ENCODE measurements around the gene COPG1.
"Not testable (repeated sequence)": the region's sequence is repeated elsewhere in the genome, so short reads cannot be mapped to it uniquely, and the experiment has no call there.

The COPG1 gene, protein sequence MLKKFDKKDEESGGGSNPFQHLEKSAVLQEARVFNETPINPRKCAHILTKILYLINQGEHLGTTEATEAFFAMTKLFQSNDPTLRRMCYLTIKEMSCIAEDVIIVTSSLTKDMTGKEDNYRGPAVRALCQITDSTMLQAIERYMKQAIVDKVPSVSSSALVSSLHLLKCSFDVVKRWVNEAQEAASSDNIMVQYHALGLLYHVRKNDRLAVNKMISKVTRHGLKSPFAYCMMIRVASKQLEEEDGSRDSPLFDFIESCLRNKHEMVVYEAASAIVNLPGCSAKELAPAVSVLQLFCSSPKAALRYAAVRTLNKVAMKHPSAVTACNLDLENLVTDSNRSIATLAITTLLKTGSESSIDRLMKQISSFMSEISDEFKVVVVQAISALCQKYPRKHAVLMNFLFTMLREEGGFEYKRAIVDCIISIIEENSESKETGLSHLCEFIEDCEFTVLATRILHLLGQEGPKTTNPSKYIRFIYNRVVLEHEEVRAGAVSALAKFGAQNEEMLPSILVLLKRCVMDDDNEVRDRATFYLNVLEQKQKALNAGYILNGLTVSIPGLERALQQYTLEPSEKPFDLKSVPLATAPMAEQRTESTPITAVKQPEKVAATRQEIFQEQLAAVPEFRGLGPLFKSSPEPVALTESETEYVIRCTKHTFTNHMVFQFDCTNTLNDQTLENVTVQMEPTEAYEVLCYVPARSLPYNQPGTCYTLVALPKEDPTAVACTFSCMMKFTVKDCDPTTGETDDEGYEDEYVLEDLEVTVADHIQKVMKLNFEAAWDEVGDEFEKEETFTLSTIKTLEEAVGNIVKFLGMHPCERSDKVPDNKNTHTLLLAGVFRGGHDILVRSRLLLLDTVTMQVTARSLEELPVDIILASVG

DNA sequence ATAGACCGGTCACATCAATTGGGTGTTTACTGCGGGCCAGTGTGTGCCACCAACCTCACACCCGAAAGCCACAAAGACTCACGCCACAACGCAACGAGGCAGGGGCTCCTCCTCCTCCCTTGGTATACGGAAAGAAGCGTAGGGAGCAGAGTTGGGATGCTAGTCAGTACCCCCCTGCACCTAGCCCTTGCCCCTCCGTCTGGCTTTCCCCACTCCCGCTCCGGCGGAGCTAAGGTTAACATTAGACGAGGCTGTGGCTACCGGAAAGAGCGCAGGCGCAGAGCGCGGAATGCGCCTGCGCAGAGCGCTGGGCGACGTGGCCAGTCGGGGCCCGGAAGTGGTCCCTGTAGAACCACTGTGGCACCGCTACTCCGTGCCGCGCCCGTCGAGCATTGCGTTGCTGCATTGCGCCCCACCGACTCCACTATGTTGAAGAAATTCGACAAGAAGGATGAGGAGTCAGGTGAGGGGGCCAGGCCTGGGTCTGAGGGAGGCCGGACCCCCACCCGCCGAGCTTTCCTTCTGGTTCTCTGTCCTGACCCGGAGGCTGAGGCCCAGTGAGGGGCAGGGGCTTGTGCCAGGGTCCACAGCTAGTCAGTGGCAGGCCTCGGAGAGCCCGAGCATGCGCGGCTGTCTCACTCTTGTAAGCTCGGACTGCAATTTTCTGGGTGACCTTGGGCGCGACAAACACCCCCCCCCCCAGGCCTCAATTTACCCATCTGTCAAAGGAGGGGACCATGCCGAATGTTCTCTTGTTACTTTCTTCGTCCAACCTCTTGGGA, at the start of gene COPG1:
Gene COPG1 (plus strand): TSS at position 323 of the 782 bp plus-strand sequence. CDS start 104 bp downstream, at position 427.
- DNase-seq = peak; percentile 73

DNA sequence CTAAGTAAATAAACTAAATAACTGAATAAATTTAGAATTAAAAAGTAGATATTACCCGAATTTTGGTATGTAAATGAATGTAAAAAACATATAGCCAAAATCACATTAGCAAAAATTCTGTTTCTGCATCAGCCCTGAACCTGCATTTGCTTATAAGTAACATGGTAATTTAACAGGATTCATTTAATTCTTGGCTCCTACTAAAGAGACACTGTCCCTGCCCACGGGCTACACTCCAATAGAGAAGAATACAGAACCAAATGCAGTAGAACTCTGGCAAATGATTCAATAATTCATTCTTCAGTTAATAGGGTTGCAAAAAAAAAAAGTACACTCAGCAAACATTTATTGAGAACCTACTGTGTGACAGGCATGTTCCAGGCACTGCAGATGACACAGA, 44.9 kb upstream of the COPG1 start:
- DNase-seq = no peak

DNA sequence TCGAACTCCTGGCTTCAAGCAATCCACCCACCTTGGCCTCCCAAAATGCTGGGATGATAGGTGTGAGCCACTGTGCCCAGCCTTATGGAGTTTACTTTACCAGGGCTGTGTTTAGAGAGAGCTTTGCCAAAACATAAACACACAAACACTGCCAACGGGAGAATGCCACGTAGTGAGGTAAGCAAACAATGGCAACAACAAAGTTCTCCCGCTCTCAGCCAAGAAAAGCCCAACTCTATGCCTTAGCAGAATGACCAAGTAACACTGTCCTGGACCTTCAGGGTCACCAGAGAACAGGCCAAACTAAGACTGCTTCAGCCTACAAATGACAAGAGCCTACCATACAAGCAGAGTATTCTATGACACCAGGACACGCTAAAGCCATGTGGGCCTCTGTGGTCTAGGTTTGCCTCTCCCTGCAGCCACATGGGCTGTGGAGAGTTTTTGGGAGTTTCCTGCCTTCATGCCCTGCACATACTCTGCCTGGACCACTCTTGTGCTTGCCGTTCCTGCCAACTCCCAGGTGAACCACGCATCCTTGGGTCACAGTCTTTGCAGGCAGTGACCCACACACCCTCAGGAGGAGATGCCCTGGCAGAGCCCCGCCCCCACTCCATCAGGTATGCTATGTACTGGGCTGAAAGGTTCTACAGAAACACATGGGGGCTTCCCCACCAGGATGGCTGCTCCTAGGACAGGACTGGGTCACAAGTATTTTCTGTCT, 44.1 kb upstream of the COPG1 start:
- no peak for DNase-seq

DNA sequence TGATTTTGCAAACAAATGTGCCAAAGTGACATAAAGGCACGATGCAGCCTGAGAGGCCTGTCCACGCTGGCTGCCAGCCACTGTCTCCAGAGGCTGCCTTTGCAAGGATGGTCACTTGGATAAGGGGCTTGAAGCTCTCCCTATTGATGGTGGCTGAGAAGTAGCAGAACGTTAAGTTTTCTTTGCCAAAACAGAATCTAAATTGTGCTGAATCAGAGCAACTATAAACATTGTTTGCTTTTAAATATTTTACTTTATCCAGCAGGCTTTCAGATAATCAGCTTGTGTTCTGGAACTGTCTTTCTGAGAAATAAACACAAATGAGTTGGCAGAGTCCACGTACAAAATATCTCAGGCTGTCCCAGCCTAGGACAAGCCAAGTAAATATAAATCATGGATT, 41.9 kb upstream of the COPG1 start:
- no peak for DNase-seq

DNA sequence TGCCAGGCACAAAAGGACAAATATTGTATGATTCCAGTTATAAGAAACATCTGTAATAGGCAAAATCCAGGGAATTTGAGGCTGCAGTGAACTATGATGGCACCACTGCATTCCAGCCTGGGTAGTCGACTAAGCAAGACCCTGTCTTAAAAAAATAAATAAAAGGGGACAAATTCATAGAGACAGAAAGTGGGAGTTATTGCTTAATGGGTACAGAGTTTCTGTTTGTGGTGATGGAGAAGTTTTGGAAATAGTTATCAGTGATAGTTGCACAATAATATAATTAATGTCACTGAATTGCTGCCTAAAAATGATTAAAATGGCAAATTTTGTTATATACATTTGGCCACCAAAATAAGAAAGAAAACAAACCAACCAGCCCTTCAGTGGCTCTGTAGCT, 38.1 kb upstream of the COPG1 start:
- DNase-seq = no peak

DNA sequence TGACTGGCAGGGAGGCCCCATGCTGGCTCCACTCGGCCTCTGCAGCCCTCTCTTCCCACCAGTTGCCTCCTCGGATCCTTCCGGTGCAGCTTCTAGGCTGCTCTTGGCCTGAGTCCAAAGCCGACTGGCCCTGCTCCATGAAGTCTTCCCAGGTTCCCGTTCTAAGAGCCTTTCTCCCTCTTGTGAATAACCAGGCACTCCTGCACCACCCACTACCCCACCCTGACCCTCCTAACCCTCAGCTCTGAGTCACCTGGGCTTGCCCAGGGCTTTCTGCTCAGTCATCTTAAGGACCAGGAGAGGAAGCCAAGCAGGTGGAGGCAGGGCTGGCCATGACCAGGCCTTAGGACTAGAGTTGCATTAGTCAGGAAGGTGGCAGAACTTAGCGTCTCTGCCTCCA, 37.6 kb upstream of the COPG1 start:
- no peak for DNase-seq

DNA sequence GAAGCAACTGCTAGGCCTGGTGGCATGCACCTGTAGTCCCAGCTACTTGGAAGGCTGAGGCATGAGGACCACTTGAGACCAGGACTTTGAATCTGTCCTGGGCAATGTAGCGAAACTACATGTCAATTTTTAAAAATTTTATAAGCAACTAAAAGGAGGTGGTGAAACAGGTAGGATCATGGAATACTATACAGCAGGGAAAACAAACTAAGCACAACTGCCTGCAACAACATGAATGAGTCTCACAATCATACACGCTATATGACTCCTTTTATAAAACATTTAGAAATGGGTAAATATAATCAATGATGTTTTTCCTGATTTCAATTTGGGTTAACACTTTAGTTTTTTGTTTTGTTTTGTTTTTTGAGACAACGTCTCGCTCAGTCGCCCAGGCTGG, 36.2 kb upstream of the COPG1 start:
- DNase-seq = no peak

DNA sequence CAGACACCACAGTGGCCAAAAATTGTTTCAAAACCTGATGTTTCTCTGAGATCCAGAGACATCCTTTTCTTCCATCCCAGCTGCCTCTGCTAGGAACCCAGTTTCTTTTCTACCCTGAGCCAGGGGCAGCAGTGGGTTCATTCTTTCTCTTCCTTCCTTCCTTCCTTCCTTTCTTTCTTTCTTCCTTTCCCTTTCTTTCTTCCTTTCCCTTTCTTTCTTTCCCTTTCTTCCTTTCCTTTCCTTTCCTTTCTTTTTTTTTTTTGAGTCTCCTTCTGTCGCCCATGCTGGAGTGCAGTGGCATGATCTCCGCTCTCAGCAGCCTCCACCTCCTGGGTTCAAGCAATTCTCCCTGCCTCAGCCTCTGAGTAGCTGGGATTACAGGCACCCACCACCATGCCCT, 30.7 kb upstream of the COPG1 start:
- DNase-seq = no peak

DNA sequence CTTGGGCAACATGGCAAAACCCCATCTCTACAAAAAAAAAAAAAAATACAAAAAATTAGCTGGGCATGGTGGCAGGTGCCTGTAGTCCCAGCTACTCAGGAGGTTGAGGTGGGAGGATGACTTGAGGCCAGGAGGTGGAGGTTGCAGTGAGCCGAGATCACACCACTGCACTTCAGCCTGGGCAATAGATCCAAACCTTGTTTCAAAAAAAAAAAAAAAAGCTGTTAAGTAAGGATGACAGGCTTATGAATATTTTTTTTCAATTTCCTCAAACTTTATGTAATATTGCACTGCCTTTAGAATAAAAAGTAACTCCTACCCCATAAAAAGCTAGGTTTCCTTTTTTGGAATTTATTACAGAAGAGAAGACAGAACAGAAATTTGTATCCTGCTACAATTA, 25.0 kb upstream of the COPG1 start:
- not testable (repeated sequence) for DNase-seq

DNA sequence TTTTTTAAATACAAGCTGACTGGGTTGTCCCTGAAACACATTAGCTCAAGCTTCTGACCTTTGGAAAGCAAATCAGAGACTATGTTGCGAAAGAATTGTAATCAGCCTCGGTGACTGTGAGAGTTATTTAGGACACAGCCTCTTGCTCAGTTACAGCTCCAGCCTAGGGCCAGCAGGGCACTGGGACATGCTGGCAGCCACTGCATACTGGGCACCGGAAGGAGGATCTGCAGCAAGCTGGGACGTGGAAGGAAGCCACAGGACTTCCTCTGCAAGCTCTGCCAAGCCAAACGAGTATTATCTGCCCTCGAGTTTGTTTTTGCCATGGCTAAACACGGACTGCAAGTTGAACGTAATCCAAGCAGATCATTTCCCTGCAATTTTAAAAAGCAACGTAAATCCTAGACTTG, 24.4 kb upstream of the COPG1 start:
- no peak for DNase-seq

DNA sequence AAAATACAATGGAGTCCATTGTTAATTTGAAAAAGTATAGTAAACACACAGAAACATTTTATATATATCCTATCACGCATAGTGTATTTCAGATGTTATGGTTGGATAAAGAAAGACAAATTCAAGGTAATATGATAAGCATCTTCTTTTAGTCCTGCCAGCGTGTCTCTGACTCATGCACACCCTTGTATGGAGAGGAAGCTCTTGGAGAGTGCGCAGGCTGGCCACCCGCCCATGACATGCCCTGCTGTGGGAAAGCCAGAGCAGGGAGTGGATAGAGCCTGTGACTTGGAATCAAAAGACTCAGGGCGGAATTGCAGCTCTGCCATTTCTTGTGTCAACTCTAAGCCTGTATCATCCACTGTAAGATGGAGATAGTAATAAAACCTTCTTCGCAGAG, 23.0 kb upstream of the COPG1 start:
- DNase-seq = no peak

DNA sequence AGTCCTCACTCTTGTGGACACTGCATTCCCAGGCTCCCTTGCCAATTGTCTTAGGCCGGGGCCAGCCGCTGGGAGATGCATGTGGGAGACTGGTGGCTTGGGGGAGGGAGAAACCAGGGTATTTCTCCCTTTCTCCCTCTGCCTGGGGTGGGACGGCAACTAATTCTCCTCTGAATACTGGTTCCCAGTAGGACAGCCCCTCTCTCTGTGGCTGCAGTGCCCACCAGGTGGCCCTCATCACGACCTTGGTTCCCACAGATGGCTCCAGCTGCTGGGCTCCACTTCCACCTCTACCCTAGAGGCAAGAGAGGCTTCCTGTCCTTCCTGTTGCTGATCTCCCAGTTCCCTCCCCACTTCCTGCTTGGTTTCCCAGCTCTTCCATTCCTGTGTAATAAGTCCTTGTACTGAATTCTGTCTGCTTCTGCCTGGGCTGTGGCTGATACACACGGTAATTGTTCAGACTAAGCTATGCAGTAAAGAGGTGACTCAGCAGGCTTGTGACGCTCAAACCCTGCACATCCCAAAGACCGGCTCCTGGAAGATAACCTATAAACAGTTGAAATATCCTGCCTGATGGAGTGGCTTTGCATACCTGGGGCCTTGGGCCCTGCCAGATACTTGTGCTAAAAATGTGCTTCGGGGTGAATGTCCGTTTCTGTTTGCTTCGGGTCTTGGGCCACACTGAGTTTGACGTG, 20.4 kb upstream of the COPG1 start:
- no peak for DNase-seq

DNA sequence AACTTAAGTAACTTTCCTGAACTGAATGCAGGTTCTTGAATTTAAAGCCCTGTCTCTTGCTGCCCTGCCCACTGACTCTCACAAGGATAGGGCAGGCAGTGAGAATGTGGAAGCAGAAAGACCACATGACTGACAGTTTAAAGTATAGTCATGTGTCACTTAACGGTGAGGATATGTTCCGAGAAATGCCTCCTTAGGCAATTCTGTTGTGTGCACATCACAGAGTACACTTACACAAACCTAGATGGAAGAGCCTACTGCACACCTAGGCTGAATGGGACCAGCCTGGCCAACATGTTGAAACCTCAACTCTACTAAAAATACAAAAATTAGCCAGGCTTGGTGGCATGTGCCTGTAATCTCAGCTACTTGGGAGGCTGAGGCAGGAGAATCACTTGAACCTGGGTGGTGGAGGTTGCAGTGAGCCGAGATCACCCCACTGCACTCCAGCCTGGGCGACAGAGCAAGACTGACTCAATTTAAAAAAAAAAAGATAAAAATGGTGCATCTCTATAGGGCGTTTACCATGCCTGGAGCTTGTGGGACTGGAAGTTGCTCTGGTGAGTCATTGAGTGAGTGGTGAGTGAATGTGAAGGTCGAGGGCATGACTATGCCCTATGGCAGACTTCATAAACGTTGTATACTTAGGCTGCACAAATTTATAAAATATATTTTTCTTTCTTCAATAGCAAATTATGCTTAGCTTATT, 18.9 kb upstream of the COPG1 start:
- no peak for DNase-seq

DNA sequence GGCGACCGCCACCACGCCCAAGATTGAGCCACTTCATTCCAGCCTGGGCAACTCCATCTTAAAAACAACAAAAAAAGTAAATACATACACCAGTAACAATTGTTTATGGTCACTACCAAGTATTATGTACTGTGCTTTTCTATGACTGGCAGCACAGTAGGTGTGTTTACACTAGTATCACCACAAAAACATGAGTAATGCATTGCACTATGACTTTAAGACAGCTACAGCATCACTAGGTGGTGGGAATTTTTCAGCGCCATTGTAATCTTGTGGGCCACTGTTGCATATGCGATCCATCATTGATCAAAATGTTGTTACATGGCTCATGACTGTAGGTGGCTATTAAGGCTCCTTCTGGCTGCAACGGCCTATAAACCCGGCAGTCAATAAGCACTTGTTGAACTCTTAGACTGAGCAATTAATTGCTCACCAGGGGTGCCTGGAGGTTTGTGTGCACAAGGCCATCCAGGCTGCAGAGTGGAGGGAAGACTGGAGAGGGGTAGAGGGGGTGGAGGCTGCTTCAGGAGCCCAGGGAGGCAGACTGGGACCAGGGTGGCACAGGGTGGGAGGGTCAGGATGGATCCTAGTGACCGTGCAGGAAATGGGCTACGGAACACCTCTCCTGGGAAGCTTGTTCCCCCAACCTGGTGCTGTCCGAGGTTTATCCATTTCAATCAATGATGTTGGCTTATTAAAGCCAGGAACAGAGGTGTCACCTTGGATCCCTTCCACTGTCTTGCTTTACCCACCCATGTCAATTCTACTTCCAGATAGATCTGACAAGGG, 17.9 kb upstream of the COPG1 start:
- no peak for DNase-seq

DNA sequence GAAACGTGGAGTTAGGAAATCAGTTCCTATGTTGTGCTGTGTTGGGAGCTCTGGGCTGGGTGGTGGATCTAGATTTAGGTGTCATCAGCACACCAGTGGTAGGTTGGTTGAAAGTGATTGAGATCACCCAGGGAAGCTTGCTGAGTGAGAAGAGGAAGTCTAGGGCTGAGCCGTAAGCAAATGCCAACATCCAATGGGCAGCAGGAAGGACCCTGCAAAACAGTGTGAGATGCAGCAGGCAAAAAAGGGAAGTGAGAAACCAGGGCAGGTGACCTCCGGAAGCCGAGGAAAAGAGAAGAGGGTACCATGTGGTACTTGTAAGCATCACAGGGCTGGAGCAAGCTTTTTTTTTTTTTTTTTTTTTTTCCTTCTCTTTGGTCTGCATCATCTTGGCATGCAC, 15.9 kb upstream of the COPG1 start:
- no peak for DNase-seq

DNA sequence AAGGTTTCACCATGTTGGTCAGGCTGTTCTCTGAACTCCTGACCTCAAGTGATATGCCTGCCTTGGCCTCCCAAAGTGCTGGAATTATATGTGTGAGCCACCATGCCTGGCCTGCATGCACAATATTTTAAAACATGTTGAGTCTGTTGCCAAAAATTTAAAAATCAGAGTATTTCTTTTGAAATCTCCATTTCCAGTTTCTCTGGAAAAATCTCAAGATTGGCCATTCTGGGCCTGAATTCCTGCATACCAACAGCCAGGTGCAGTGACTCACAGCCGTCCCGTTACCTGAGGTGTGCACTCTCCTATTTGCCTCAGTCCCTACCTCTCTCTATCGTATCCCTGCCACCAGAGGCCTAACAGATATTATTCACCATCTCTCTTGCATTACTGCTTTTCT, 15.0 kb upstream of the COPG1 start:
- no peak for DNase-seq

DNA sequence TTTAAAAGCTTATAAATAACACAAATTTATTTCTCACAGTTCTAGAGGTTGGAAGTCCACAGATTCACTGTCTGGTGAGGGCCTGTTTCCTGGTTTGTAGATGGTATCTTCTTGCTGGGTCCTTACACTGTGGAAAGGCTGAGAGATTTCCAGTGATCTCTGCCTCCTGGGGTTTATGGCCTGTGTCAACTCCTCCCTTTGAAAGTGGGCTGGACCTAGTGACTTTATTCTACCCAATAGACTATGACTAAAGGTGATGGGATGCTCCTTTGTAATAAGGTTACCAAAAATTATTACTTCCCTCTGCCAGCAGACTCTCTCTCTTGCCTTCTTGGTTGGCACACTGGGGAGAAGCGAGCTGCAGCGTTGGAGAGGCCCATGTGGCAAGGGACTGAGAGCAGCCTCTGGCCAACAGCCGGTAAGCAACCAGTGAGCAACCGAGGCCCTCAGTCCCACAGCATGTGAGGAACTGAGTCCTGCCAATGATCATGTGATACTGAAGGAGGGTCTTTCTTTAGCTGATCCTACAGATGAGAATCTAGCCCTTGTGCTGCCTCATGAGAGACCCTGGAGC, 14.0 kb upstream of the COPG1 start:
- DNase-seq = no peak

DNA sequence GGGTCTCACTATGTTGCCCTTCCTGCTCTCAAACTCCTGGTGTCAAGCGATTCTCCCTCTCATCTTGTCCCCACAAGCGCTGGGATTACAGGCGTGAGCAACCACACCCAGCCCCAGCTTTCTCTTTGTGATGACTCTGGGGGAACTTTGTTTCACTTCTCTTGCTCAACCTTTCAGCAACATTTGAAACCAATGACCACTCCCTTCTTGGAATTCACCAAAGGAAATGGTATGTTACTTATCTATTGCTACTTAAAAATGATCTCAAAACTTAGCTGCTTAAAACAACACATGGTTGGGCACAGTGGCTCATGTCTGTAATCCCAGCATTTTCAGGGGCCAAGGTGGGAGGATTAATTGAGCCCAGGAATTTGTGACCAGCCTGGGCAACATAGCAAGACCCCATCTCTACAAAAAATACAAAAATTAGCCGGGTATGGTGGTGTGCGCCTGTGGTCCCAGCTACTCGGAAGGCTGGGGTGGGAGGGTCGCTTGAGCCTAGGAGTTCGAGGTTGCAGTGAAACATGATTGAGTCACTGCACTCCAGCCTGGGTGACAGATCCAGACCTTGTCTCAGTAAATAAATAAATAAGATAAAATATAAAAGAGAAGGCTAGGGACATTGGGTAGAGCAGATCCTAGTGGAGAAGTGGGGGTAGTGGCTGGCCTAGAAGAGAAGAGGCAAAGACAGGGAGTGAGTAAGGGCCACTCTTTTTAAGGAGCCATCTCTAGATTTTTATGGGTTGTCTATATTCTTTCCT, 10.3 kb upstream of the COPG1 start:
- DNase-seq = no peak

DNA sequence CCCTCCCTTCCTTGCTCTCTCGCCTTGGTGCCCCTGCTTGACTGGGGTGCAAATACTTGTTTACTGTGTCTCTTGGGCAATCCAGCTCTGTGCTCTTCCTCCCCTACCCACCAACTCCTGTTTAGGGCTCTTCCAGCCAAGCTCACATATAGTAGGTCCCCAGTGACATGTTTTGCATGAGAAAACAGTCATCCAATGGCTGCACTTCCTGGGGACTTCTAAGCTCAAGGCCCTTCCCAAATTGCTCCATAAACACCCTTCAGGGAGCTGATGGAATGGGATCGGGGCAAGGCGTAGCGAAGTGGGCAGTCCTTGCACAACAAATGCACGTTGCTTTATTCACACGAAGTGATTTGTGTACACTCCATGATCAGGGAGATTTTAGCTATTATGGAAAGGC, 9.4 kb upstream of the COPG1 start:
- DNase-seq = no peak

Measured in activated T-cell treated with anti-CD3 and anti-CD28 coated beads for 4 hours (primary cell).